Activated CD4-positive, alpha-beta T cell treated with anti-CD3 and anti-CD28 coated beads, Interleukin-2, amount 10 ng/mL, durations not matched to agents 24 days and 14 days (primary cell): ENCODE measurements around the gene NR2F1-AS1. TPM values are rescaled to one million over a fixed set of nuclear protein-coding genes. Genes with fewer than 3 reads are reported as not detected.
A peak's percentile ranks its signal among the peaks of the same experiment; 100 is the strongest.

Experiments
- DNase-seq: peaks from one replicate; pipeline ENCODE4 v3.0.0; 2022
- H3K27ac Mint-ChIP-seq: one replicate; pipeline ENCODE4 v1.8.0; 2022; ENCODE audit warnings: mild to moderate bottlenecking, mixed read lengths
- H3K27me3 Mint-ChIP-seq: one replicate; pipeline ENCODE4 v1.8.0; 2022; ENCODE audit warnings: mixed read lengths
- H3K36me3 Mint-ChIP-seq: one replicate; pipeline ENCODE4 v1.8.0; 2022; ENCODE audit warnings: low read depth, mild to moderate bottlenecking, mixed read lengths
- H3K4me1 Mint-ChIP-seq: one replicate; pipeline ENCODE4 v1.8.0; 2021; ENCODE audit warnings: mixed read lengths
- H3K4me3 Mint-ChIP-seq: one replicate; pipeline ENCODE4 v1.8.0; 2022; ENCODE audit warnings: mild to moderate bottlenecking, moderate library complexity, mixed read lengths
- H3K9me3 Mint-ChIP-seq: one replicate; pipeline ENCODE4 v1.8.0; 2021; ENCODE audit warnings: mixed read lengths
- intact Hi-C: fragments of 100-400 bp; cut with micrococcal nuclease; formaldehyde crosslinking; loops from one replicate; pipeline ENCODE4 v1.15.1; 2023
- total RNA-seq: library from RNA; stranded (reverse); gene quantifications from 2 replicates; pipeline ENCODE4 v1.2.3, GENCODE V29; 2022

Gene NR2F1-AS1
- total RNA-seq, 1 donor from 2014 or later = not detected

- no peaks in the 10 kb centered on the region for H3K36me3 Mint-ChIP-seq
- intact Hi-C loops = loop anchor here (2.0 to 5.0 kb wide), 3 partner anchors 27 to 1272 kb away; no protein-coding TSS in a partner anchor
- H3K9me3 Mint-ChIP-seq = no peaks in the 10 kb centered on the region
- DNase-seq = peak; percentile 68
- peaks cover 44% of the 10 kb centered on the region for H3K27me3 Mint-ChIP-seq
- H3K4me3 Mint-ChIP-seq = peak overlapping the region; percentile 79
- peaks cover 11% of the 10 kb centered on the region for H3K4me1 Mint-ChIP-seq
- H3K27ac Mint-ChIP-seq = peak overlapping the region; percentile 37
These were observed 724 bp downstream of the NR2F1-AS1 start for GRCh38 chr5:93580063-93580926.

DNA sequence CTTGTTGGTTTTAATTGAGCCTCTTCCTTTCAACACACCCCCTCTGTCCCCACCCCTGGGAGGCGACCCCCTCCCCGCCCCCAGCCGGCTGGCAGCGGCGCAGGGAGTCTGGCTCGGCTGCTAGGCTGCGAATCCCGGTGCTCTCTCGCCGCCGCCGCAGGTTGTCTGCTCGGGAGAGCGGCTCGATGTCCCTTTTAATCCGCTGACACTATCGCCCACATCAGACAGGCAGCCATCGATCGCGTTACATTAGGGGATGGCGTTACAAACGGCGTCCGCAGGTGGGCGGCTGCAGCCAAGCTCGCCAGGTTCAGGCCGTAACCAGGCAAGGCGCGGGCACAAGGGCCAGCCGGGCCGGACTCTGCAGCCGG is 1.3 kb downstream of the NR2F1-AS1 start:
- intact Hi-C loops = loop anchor here (2.0 to 5.0 kb wide), 3 partner anchors 27 to 1273 kb away; no protein-coding TSS in a partner anchor
- no peak overlapping the region for H3K27ac Mint-ChIP-seq
- H3K27me3 Mint-ChIP-seq = peaks cover 49% of the 10 kb centered on the region
- H3K4me3 Mint-ChIP-seq = peak overlapping the region; percentile 39
- no peaks in the 10 kb centered on the region for H3K36me3 Mint-ChIP-seq
- DNase-seq = no peak
- peaks cover 11% of the 10 kb centered on the region for H3K4me1 Mint-ChIP-seq
- no peaks in the 10 kb centered on the region for H3K9me3 Mint-ChIP-seq

GRCh38 chr5:93578813-93579691 is 2.0 kb downstream of the NR2F1-AS1 start:
- H3K27me3 Mint-ChIP-seq = peaks cover 55% of the 10 kb centered on the region
- H3K9me3 Mint-ChIP-seq = no peaks in the 10 kb centered on the region
- intact Hi-C loops = no loop called here
- H3K4me1 Mint-ChIP-seq = peaks cover 11% of the 10 kb centered on the region
- H3K4me3 Mint-ChIP-seq = no peak overlapping the region
- no peaks in the 10 kb centered on the region for H3K36me3 Mint-ChIP-seq
- DNase-seq = peak; percentile 56
- no peak overlapping the region for H3K27ac Mint-ChIP-seq

- Mint-ChIP-seq H3K9me3 (no peaks in the 10 kb centered on the region), H3K36me3 (no peaks in the 10 kb centered on the region), H3K27me3 (peaks cover 65% of the 10 kb centered on the region), H3K4me3 (no peak overlapping the region), H3K27ac (no peak overlapping the region), H3K4me1 (peaks cover 8% of the 10 kb centered on the region)
- intact Hi-C loops = no loop called here
- DNase-seq = no peak
These were observed 2.9 kb downstream of the NR2F1-AS1 start for GRCh38 chr5:93577854-93578812.

DNA sequence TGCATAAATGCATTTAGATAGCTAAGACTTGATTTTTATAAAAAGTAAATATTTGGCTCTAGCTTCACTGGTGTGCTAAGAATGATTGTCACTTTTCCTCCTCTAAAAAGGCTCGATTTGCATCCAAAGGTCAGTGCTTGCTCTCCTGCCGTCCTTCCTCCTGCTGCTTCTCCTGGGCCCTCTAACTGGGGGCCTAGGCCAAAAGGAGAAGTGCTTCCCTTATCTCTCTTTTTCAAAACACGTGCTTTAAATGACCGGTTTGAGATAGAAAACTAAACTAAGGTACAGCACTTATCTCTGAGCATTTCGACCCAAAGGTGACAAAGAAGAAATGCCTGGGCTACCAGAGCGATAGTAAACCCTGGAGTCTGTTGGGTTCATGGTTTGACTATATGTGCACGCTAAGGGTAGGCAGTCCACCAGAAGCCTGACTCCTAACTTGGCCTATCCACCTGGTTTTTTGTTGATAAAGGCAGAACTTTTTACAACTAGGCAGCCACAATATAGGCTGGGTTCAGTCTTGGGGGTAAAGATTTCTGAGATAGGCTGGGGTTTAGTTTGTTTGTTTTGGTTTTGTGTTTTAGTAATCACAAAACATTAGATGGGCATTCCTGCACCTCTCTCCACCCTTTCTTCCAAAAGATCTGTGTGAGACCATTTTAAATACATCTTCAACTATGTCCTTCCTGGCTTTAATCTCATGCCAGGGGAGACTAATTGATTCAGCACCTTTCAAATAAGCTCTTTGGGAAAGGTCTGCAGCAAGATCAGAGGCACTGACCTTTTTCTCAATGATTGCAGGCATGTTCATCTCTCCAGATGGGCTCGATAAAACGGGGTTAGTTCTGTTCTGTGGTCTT is 3.8 kb downstream of the NR2F1-AS1 start:
- Mint-ChIP-seq H3K4me3 (no peak overlapping the region), H3K4me1 (peaks cover 8% of the 10 kb centered on the region), H3K9me3 (no peaks in the 10 kb centered on the region), H3K36me3 (no peaks in the 10 kb centered on the region), H3K27ac (no peak overlapping the region), H3K27me3 (peaks cover 73% of the 10 kb centered on the region)
- no peak for DNase-seq
- intact Hi-C loops = no loop called here

DNA sequence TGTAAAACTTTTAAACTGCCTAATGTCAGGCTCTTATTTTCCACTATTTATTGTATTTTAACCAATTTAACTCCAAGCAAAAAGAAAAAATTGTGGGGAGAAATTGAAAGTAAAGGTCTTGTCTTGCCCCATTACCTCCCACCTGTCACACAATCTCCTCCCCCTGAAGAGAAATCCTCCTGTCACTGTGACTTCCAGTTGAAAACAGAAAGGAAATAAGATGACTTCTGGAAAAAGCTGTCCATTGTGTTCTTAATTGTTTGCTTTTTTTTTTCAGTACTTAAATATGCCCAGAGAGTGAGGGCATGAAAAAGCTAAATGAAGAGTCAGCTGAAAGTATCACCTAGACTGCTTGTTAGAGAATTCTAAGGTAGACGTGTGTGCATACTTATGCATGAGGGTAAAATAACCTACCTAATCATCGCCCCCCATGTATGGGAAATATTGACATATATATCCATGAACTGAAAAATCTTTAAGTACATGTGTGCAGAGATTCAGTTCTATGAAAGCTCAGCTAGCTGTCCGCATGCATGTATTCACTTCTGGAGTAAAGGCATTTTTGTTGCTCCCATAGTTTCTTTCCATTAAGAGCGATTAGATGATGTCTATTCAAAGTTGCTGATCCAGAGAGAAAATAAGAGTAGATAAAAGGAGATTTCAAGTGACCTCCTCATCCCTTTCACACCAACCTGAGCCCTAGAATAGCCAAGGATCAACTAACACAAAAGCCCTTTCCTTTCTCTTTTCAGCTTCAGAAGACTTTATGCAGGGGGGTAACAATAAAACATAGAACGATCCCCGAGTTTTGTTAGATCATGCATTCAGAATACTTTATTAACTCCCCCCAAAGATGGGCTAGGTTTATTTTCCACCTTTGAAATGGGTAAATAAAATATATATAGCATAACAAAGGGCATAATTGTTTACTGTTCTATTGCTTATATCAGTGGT is 5.3 kb downstream of the NR2F1-AS1 start:
- no peak for DNase-seq
- H3K27me3 Mint-ChIP-seq = peaks cover 82% of the 10 kb centered on the region
- H3K27ac Mint-ChIP-seq = no peak overlapping the region
- H3K9me3 Mint-ChIP-seq = peaks cover 7% of the 10 kb centered on the region
- H3K36me3 Mint-ChIP-seq = peaks cover 2% of the 10 kb centered on the region
- peaks cover 9% of the 10 kb centered on the region for H3K4me1 Mint-ChIP-seq
- H3K4me3 Mint-ChIP-seq = no peak overlapping the region
- intact Hi-C loops = no loop called here

GRCh38 chr5:93574491-93575305 is 6.3 kb downstream of the NR2F1-AS1 start:
- H3K36me3 Mint-ChIP-seq = peaks cover 2% of the 10 kb centered on the region
- DNase-seq = no peak
- H3K9me3 Mint-ChIP-seq = peaks cover 7% of the 10 kb centered on the region
- intact Hi-C loops = loop anchor here (5.0 kb wide), 1 partner anchor 33 kb away; no protein-coding TSS in a partner anchor
- H3K4me3 Mint-ChIP-seq = no peak overlapping the region
- H3K27ac Mint-ChIP-seq = no peak overlapping the region
- peaks cover 80% of the 10 kb centered on the region for H3K27me3 Mint-ChIP-seq
- H3K4me1 Mint-ChIP-seq = peaks cover 3% of the 10 kb centered on the region

GRCh38 chr5:93573354-93574351 is 7.4 kb downstream of the NR2F1-AS1 start:
- intact Hi-C loops = loop anchor here (5.0 kb wide), 1 partner anchor 34 kb away; no protein-coding TSS in a partner anchor
- peaks cover 87% of the 10 kb centered on the region for H3K27me3 Mint-ChIP-seq
- peaks cover 3% of the 10 kb centered on the region for H3K4me1 Mint-ChIP-seq
- H3K36me3 Mint-ChIP-seq = peaks cover 2% of the 10 kb centered on the region
- H3K9me3 Mint-ChIP-seq = peaks cover 7% of the 10 kb centered on the region
- no peak for DNase-seq
- H3K4me3 Mint-ChIP-seq = no peak overlapping the region
- peak overlapping the region; percentile 63 for H3K27ac Mint-ChIP-seq

- Mint-ChIP-seq H3K36me3 (peaks cover 2% of the 10 kb centered on the region), H3K27me3 (peaks cover 82% of the 10 kb centered on the region), H3K27ac (peak overlapping the region; percentile 51), H3K9me3 (peaks cover 7% of the 10 kb centered on the region), H3K4me1 (peaks cover 3% of the 10 kb centered on the region), H3K4me3 (no peak overlapping the region)
- intact Hi-C loops = loop anchor here (1.0 to 5.0 kb wide), 2 partner anchors 11 to 35 kb away; partner anchors contain the start of gene NR2F1
- peak; percentile 57 for DNase-seq
These were observed 8.2 kb downstream of the NR2F1-AS1 start for GRCh38 chr5:93572608-93573353.
